NCI-H146 treated with DMSO at 0.1 percent for 48 hours (cell line): ENCODE data around the gene NFIA.
"Not testable (repeated sequence)": the region's sequence is repeated elsewhere in the genome, so short reads cannot be mapped to it uniquely, and the experiment has no call there.

Source experiments
- DNase-seq: peaks from one replicate; lab custom pipeline; 2025; ENCODE audit not compliant: unreplicated experiment; lab: John Stamatoyannopoulos, UW

NFIA gene

GRCh38 chr1:61058483-61059245, 23.7 kb upstream of the NFIA start:
- DNase-seq, result no peak

- not testable (repeated sequence) for DNase-seq
Observed at GRCh38 chr1:61061601-61062000, 20.8 kb upstream of the NFIA start.

- no peak for DNase-seq
Observed at GRCh38 chr1:61064673-61065072, 17.7 kb upstream of the NFIA start.

- no peak for DNase-seq
Observed at GRCh38 chr1:61067446-61068019, 14.8 kb upstream of the NFIA start.

GRCh38 chr1:61070054-61070453, 12.3 kb upstream of the NFIA start:
- DNase-seq, result no peak

- DNase-seq, result no peak
Observed at GRCh38 chr1:61071205-61072130, 10.9 kb upstream of the NFIA start.

GRCh38 chr1:61073871-61074270, 8.5 kb upstream of the NFIA start:
- no peak for DNase-seq

- DNase-seq, result not testable (repeated sequence)
Observed at GRCh38 chr1:61075833-61076232, 6.5 kb upstream of the NFIA start.

- DNase-seq, result peak; percentile 11
Observed at GRCh38 chr1:61076728-61077675, 5.4 kb upstream of the NFIA start.

GRCh38 chr1:61077676-61078541, 4.5 kb upstream of the NFIA start:
- no peak for DNase-seq

- no peak for DNase-seq
Observed at GRCh38 chr1:61078618-61079295, 3.6 kb upstream of the NFIA start.

- no peak for DNase-seq
Observed at GRCh38 chr1:61079296-61079897, 3.0 kb upstream of the NFIA start.

- DNase-seq, result no peak
Observed at GRCh38 chr1:61079898-61080336, 2.4 kb upstream of the NFIA start.

- no peak for DNase-seq
Observed at GRCh38 chr1:61080413-61081143, 1.8 kb upstream of the NFIA start.

GRCh38 chr1:61081144-61081685, 1.1 kb upstream of the NFIA start:
- no peak for DNase-seq

- DNase-seq, result no peak
Observed at GRCh38 chr1:61081686-61082310, 563 bp upstream of the NFIA start.
